RPMI7951 (cell line): Measurements from ENCODE around the gene ACR. TPM values are rescaled to one million over a fixed set of nuclear protein-coding genes. Genes with fewer than 3 reads are reported as not detected.
"Not testable (repeated sequence)": the region's sequence is repeated elsewhere in the genome, so short reads cannot be mapped to it uniquely, and the experiment has no call there.

Experiments
- DNase-seq: peaks from one replicate; pipeline ENCODE4 v3.0.0-alpha.2; 2012; ENCODE audit warnings: low read depth
- total RNA-seq: library from RNA; depleted of rRNA; stranded (reverse); fragments of >200 nt; shearing (Covaris generic); gene quantifications from 2 replicates; pipeline ENCODE4 v1.2.3, GENCODE V29; 2014; rRNA removed

The ACR gene
- total RNA-seq, 1 experiment from 2014 or later: not detected

DNA sequence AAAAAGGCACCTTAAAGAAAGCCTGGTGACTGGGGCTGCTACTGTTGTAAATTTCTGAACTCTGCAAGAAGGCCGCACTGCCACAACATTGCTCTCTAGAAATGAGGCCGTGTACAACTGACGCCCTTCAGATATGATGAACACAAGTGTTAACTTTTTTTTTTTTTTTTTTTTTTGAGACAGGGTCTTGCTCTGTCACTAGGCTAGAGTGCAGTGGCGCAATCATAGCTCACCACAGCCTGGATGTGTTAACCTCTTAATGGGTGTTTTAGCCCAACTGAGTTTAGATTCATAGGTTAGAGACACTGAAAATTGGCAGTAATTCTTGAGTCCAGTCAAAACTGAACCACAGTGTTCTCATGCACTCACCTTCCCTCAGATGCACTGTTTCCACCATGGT is 42.2 kb downstream of the ACR start:
- DNase-seq: not testable (repeated sequence)

GRCh38 chr22:50782253-50782652 is 44.2 kb downstream of the ACR start:
- DNase-seq: not testable (repeated sequence)

GRCh38 chr22:50783033-50783879 is 45.3 kb downstream of the ACR start, which contains the start of gene RABL2B:
TSS of gene RABL2B (minus strand) at chr22:50783636. CDS start at chr22:50782294, 1,342 bp downstream.
- peak; percentile 77 for DNase-seq

DNA sequence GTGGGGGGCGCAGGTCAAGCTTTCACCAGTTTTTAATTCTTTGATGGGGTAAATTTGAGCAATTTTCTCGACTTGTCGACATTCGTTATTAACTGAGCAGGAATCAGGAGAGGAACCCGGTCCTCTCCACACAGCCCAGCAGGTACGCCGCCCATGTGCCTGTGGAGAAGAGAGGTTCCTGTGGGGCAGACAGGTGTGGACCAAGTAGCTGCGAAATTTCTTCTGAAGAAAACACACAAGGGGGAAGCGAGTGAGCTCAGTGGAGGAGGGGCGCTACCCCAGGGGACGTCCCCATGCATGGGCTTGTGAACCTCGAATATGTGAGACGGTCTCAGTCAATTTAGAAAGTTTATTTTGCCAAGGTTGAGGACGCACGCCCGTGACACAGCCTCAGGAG is 45.9 kb downstream of the ACR start:
- not testable (repeated sequence) for DNase-seq

DNA sequence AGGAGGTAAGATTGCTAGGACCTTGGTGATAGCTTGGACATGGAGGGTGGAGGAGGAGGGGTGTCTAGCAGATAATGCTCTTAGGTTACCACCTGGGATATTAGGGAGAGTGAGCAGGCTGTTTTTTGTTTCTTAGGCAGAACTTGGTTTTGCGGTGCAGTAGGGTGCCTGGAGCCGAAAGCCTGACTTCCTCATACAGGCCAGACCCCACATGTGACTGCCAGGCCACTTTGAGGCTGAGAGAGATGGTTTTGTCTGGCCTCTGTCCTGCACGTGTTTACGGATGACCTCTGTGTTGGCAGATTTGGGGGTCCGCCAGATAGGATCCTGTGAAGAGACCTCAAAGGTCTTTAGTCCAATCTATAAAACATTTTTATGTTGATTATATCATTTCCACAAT is 47.3 kb downstream of the ACR start:
- not testable (repeated sequence) for DNase-seq

- not testable (repeated sequence) for DNase-seq
Measured at GRCh38 chr22:50786936-50787335, 48.9 kb downstream of the ACR start.

Other genes starting within 250 kb of the ACR start
- 20.5 and 24.9 TPM in 2 replicates for gene LMF2, start 230.5 kb upstream of the ACR start, total RNA-seq
- 53.3 and 61.6 TPM in 2 replicates for gene NCAPH2, start 230.0 kb upstream of the ACR start, total RNA-seq
- 5.0 and 9.2 TPM in 2 replicates for gene SCO2, start 212.6 kb upstream of the ACR start, total RNA-seq
- 16.5 and 27.5 TPM in 2 replicates for gene TYMP, start 208.2 kb upstream of the ACR start, total RNA-seq
- gene KLHDC7B, start 192.3 kb upstream of the ACR start, total RNA-seq: not detected in 2 replicates
- not detected in 2 replicates for gene SYCE3, start 175.3 kb upstream of the ACR start, total RNA-seq
- 4.8 and 5.0 TPM in 2 replicates for gene CPT1B, start 159.8 kb upstream of the ACR start, total RNA-seq
- 24.2 and 26.1 TPM in 2 replicates for gene CHKB, start 155.4 kb upstream of the ACR start, total RNA-seq
- gene MAPK8IP2, start 137.4 kb upstream of the ACR start, total RNA-seq: under 0.01 and 0.39 TPM in 2 replicates
- gene ARSA, start 110.1 kb upstream of the ACR start, total RNA-seq: 8.1 and 14.5 TPM in 2 replicates
- gene SHANK3, start 65.4 kb upstream of the ACR start, total RNA-seq: 0.10 and 0.12 TPM in 2 replicates
- gene RABL2B, start 45.4 kb downstream of the ACR start, total RNA-seq: 6.4 and 6.8 TPM in 2 replicates